NK-92 treated with Interleukin-12 subunit alpha and Interleukin-12 subunit beta, amount 100 ng/mL, for 24 hours (cell line): ENCODE measurements around the gene TM6SF1.
"Not testable (repeated sequence)": the region's sequence is repeated elsewhere in the genome, so short reads cannot be mapped to it uniquely, and the experiment has no call there.

Experiments used
- DNase-seq: peaks from one replicate; lab custom pipeline; 2025; lab: John Stamatoyannopoulos, UW

TM6SF1 gene

DNA sequence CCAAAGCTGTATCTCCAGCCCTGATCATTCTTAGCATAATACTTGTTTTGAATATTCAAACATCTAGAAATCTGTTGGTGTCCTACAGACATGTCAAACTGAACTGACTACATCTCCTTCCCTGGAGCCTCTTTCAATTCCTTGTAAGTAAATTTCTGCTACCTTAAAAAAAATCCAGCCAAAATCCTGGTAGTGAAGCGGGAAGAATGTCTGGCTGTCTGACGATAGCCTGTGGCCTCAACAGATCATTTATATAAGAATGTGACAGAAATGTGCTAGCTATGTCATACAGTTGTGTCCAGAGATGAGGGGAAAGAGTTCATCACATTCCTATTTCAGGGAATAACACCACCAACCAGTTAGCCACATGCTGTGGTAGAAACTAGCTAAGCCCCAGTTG, 18.6 kb upstream of the TM6SF1 start:
- DNase-seq: no peak

DNA sequence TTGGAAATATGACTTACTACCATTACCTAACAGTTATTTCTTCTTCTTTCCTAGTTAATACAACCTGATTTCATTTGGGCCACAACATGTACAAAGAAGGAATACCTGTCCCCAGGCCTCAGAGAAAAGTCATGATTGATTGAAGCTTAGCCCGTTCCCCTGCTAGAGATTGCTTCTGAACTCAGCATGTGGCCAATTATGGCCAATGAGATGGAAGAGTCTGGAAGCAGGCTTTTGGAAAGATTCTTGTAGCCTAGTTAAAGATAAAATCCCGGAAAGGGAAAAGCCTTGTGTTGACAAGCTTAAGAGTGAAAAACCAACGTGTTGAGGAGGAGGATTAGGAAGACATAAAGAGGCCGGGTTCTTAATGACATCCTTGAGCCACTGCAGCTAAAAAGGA, 17.0 kb upstream of the TM6SF1 start:
- no peak for DNase-seq

DNA sequence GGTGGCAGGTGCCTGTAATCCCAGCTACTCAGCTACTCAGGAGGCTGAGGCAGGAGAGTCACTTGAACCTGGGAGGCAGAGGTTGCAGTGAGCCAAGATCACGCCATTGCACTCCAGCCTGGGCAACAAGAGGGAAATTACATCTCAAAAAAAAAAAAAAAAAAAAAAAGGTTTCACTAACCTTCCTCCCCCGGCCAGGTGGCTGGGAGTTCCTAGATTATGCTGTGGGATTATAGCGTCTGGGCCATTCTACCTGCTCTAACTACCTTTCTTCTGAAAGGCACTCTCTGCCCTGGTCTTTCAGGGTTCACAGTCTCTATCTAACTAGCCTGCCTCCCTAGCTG, 15.5 kb upstream of the TM6SF1 start:
- DNase-seq: not testable (repeated sequence)

DNA sequence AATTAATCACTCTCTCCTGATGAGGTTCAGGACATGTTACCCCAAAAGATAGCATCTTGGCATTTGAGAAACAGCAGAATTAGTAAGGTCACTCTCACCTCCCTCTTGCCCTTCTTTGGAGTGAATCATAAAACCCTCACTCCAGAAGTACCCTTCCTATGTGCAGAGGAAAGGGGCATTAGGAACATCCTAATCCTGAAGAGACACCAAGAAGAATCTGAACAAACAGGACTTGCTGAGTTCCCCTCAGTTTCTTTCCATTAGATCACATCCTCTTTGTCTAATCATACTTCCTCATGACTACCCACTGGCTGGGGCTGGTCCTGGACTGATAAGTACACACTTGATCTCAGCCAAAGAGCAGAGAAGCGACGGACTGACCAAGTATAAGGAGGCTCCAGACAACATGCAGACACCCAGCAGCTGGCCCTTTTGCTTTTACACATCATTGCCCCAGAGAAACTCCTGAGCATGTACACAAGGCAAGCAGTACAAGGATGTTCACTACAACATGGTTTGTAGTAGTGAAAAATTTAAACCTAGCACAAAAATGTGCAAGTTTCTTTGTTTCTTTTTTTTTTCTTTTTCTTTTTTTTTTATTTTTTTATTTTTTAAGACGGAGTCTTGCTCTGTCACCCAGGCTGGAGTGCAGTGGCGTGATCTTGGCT, 15.0 kb upstream of the TM6SF1 start:
- no peak for DNase-seq

DNA sequence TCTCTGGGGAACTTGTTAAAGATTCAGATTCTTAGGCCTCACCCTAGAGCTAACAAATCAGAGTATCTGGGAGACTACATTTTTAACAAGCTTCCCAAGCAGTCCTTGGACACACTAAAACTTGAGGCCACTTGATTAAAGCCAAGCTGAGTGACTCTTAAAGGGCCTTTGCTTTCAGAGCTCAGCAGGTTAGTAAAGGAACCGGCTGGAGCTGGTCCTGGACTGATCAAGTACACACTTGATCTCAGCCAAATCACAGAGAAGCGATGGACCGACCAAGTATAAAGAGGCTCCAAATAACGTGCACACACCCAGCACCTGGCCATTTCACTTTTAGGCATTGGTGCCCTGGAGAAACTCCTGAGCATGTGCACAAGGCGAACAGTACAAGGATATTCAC, 12.9 kb upstream of the TM6SF1 start:
- DNase-seq: no peak

DNA sequence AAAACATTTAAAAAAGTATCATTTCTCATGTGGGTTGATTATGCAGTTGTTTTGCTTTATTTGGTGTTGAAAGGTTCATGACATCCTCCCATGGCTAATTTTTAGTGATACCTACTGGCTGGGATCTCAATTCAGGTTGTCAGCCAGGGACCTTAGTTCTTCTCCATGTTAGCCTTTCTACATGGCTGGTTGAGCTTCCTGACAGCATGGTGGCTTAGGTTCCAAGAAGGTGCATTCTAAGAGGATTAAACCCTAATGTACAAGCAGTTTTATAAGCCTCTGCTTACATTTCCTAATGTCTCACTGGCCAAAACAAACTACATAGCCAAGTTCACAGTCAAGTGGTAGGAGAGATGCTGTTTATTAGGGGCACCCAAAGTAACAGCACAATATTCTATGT, 9.4 kb upstream of the TM6SF1 start:
- no peak for DNase-seq

DNA sequence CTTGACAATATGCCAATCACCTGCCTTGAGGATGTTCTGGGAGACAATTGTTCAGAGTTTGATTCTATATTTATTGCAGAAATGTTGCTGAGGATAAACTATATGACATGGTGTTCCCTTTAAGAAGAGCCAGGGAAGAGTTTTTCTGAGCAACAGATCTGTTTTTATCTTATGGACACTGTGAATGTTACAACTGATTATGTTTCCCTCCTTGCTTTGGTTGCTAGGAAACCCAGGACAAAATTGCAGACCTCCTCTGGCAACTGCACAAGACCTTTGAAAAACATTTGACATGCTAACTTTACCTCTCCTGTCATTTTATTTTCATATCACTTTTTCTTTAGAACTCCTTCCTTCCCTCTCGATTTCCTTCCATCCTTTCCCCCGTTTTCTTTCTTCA, 8.2 kb upstream of the TM6SF1 start:
- DNase-seq: no peak

DNA sequence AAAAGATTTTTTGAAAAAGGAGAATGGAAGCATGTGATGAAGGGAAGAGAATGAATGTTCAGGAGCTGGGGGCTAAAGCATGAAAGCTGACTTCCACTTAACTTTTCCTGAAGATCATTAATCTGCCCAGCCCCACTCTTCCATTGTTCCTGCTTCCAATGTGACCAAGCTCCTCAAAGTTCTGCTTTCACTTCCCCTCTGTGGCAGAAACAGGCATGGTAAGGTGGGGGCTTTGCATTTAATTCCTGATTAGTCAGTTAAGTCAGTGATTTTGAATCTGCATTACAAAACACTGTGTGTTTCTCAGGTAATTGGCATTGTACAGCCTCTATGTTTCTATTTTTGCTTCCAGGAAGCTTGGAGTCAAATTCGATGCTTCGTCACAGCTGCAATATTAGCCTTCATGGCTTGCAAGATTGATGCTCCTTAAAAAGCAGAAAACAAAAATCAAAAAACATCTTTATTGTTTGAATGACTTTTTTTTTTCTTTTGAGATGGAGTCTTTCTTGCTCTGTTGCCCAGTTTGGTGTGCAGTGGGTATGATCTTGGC, 7.3 kb upstream of the TM6SF1 start:
- no peak for DNase-seq

DNA sequence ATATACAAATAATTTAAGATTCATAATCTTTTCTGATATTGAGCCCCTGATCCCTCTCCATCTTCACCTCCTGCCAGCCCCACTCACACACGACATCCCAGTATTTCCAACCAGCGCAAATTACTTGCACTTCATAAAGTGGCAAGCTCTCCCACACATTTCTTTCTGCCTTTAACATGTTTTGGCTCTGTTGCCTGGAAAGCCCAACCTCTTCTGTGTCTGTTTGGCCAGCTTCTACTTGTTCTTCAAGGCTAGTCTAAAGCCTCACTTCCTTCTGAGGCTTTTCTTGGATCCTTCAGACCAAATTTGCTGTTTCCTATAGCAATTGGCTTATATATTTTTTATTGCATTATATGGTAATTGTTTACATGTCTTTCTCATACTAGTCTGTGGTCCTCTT, 5.1 kb upstream of the TM6SF1 start:
- no peak for DNase-seq

DNA sequence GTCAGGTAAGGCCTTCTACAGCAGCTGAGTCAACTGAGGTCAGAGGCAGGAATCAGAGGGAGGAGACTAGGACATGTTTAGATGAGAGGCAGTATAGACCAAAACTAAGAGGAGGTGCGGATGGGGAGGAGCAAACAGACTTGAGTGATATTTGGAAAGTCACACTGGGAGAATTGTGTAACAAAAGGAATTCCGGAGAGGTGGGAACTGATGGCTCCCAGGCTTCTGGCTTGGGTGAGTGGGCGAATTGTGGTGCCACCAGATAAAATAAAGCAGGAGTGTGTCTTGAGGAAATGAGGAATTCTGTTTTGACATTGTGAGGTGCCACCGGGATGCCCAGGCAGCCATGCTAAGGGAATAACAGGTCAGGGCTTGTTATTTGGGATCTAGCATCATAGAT, 3.3 kb upstream of the TM6SF1 start:
- no peak for DNase-seq

DNA sequence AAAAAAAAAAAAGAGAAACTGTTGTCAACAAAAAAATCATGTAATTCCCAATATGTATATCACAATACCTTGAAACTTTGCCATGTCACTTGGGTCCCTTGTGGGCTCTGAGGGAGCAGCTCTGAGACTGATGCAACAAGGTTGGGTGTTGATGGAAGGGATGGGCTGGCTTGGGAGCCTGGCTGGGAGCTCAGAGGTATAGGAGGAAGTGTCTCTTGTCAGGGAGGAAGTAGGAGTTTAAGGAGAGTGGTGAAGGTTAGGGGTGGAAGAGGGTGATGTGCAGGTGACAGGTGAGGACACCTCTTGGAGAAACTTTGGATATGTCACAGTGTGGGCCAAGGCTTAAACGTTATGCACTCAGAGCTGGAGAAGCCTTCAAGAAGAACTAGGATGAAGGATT, 2.0 kb upstream of the TM6SF1 start:
- DNase-seq: no peak

DNA sequence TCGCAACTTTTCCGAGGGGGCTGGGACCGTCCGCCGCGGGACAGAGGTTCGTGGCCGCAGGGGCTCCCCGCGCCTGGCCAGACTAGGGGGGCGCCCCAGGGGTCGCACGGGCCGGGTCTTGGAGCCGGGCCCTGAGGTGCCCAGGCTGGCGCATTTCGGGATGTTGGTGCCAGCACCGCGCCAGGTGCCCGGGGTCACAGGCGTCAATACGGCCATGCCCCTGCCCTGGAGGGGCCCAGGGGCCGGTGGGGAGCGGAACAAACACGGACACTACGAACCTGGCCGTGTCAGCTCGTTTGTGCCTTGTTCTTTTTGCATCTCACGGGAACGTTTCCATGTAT, 366 bp downstream of the TM6SF1 start:
- no peak for DNase-seq

DNA sequence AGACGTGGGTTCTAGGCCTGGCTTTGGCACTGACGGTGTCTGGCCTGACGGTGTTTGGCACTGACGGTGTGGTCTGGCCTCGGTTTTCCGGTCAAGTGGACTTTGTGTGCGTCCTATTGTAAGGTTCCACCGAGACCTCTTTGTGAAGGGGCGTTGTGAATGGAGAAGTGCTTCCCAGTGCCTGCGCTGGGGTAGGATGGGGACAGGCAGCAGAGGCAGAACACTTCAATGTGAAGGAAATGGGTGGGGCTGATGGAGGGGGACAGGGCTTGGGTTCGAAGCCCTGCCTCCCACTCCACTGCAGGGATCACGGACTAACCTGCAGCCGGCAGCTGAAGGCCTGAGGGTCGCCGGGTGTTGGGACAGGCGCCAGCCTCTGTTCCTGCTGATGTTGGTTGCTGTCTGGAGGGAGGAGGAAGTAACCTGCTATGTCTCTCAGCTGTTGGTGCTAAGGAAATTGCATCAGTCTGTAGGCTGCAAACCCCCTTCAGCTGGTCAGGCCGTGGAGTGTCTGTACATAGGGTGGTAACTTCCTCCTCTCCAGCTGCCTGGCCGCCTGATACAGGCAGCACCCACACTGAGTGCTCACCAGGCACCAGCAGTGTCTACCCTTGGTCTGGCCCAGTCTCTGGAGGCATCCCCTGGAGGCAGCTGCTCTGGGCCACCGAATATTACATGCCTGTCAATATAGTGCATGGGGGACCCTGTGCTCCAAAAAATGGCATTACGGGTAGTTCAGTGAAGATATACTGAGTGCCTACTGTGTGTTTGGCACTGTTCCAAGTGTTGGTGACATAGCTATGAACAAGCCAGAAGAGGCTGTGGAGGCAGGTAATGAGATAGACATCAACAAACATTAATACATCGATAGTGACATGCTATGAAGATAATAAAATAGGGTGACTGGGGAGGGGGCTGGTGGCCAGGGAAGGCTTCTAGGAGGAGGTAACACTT, 1.1 kb downstream of the TM6SF1 start:
- DNase-seq: peak; percentile 65

DNA sequence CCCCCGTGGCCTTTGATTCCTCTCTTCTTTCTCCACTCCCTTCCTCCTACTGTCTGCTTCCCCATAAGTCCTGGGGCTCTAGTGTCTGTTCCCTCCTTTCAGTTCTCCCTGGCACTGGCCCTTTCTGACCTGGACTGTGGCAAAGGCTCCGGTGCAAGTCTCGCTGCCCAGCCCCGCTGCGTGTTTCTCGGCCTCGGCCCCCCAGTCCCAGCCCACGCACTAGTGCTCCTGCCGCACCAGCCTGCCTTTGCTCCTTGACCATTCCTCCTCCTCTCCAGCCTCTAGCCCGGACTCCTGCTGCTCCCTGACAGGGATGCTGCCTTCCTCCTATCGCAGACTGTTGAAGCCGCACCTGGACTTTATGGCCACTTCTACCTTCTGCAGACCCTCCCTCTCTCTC, 2.1 kb downstream of the TM6SF1 start:
- DNase-seq: no peak

DNA sequence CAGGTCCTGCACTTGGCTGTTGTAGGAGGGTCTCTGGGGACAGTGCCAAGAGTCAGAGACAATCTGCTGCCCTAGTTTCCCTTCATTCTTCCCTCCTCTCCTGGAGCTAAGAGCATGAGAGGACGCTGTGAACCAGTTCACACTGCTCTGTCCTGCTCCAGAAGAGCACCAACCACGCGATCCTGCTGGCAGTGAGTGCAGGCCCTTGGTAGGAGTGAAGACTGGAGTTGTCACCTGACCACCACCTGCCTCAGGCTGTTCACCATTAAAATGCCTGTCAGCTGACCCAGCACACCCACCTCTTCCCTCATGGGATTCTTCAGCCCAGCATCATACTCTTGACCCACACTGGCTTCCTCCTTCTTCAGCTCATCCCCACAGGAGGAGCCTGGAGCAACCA, 2.9 kb downstream of the TM6SF1 start:
- no peak for DNase-seq

DNA sequence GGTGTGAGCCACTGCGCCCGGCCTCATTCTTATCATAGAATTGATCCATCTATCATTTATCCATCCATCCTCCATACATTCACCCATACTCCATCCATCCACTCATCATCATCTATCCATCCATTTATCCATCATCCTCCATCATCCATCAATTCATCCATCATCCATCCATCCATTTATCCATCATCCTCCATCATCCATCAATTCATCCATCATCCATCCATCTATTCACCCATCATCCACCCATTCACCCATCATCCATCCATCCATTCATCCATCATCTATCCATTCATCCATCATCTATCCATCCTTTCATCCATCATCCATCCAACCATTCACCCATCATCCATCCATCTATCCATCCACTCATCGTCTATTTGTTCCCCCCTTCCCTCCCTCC, 3.7 kb downstream of the TM6SF1 start:
- DNase-seq: no peak

DNA sequence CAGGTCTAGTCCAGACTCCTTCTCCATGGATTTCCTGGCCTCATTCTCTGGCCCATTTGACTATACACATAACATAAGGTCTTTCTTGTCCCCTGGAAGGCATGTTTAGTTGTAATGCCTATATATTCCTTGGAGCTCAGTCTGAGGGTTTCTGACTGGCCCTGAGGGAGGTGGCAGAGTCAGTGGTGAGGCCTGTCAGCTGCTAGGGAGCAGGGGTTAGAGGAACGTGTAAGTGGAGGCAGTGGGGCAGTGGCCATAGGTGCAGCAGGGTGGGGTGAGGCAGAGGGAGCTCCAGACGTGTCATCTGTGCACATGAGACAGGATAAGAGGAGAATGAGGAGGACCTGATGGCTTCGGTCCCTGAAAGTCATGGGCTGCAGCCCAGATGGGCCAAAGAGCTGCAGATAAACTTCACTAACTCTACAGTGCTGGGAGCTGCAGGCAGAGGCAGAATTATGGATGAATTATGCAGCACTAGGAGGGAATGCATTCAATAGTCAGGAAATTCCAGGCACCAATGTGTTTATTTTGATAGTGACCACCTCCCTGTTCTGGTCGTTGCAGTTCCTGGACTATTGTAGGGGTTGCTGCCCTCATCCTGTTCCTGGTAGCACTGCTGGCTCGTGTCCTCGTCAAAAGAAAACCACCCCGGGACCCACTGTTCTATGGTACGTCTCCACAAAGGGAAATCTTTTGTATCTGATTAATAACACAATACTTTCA, 4.9 kb downstream of the TM6SF1 start:
- DNase-seq: no peak

DNA sequence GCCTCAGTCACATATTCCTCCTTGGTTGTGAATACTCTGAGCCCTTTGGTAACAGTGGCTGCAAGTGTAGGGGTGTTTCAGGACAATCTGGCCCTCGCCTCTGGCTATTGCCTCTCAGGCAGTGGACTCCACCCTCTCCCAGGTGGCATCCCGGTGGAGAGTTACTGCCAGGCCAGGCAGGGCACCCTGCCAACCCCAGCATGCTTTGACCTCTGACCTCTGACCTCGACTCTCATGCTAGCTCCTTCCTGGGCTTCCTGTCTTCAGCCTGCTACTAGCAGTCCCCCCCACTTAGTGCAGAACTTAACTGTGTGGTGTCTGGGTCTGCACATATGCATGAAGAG, 5.5 kb downstream of the TM6SF1 start:
- no peak for DNase-seq

DNA sequence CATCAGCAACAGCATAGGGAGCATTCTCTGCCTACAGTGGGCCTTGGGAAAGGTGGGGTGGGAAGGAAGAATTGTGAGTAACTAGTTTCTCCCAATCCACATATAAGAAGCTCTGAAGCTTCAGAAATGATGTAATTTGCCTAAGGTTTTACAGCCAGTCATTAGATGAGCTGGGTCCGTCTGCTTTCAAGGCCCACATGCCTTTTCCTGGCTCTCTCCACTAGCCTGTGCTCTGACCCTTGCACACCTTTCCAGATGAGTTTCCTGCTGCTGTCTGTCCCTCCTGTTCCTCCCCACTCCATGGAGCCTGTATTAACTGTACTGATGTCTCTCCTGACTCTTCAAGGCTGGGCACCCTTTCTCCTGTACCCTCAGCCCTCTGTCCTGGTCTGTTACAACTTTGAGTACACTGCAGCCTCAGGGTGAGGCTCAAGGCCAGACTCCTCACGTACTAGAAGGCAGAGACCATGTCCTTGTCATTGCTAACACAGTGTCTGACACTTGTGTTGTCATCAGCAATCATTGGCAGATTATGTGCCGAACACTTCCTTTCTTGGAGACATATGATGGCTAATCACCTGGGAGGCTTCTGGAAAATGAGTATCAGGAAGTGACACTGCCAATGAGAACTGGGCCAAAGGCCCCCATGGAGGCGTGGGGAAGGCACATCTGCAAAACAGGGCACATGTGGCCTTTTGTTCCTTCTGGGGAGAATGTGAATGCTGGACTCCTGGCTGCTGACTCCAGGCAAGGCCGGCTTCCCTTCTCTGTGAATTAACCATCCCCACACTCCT, 6.6 kb downstream of the TM6SF1 start:
- no peak for DNase-seq

DNA sequence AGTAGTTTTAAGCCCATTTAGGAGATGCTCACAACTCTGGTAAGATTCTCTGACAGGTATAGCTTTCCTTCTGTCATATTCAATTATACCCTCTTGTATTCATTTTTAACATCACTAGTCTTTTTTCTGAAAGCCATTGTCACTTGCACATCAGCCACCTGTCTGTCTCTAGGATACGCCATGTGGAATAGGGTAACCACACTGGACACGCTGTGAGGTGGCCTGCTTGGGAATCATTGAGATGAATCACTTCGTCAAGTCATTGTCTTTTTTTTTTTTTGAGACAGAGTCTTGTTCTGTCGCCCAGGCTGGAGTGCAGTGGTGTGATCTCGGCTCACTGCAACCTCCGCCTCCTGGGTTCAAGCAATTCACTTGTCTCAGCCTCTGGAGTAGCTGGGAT, 7.4 kb downstream of the TM6SF1 start:
- DNase-seq: no peak

DNA sequence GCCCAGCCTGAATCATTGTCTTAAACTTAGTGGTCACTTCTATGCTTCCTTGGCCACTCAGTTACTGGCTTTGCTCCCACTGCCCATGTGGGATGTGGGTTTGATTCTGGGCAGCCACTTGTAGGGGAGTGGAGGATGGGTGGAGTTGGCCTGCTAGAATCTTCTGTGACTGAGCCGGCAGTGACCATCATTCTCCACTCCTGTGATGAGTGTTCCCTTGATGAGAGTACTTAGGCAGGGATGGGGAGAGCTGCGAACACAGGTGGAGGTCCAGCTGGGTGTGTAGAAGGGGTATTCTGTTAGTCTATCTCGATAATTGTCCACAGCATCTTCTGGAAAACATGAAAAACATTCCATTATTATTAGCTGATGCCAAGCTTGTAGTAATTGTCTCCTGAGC, 8.0 kb downstream of the TM6SF1 start:
- DNase-seq: no peak
